HFF-Myc (cell line): Measurements from ENCODE around the gene KCNJ6.

Experiments used
- DNase-seq: peaks from one replicate; pipeline ENCODE4 v3.0.0-alpha.2; 2011; ENCODE audit warnings: low read depth; ENCODE audit errors: extremely low read depth
- H3K4me3 ChIP-seq: replicated peaks from 2 replicates; pipeline ENCODE4 v1.5.1; 2011; ENCODE audit warnings: low read depth, mild to moderate bottlenecking, control low read depth, low read length
- CTCF ChIP-seq: IDR thresholded peaks from 2 replicates; pipeline ENCODE4 v1.5.1; 2012; ENCODE audit warnings: mild to moderate bottlenecking, low read depth, low read length, control low read depth; ENCODE audit errors: missing control alignments

Gene KCNJ6

GRCh38 chr21:37790905-37791304, 125.4 kb downstream of the KCNJ6 start:
- H3K4me3 ChIP-seq = no peak overlapping the region
- TF ChIP-seq CTCF = no peak
- no peak for DNase-seq

- DNase-seq = no peak
- no peak for TF ChIP-seq CTCF
- no peak overlapping the region for H3K4me3 ChIP-seq
These were observed 127.8 kb downstream of the KCNJ6 start for GRCh38 chr21:37788503-37788902.

DNA sequence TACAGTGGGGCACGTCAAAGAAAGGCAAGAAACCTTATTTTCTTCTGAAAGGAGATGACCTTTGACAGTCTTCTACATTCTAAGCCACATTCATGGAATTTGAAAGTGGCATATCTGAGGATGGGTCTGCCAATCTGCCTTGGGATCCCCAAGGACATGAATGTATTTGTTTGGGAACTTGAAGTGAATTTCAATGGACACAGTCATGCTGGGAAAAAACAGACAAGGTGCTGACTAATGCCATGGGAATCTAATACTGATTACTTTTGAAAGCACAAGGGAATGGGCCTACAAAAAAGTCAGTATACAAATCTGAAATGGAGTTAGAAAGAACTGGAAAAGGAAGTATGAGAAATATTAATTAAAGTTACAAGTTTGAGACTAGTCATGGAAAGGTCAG, 128.8 kb downstream of the KCNJ6 start:
- TF ChIP-seq CTCF = no peak
- peak; percentile 9 for DNase-seq
- H3K4me3 ChIP-seq = no peak overlapping the region

DNA sequence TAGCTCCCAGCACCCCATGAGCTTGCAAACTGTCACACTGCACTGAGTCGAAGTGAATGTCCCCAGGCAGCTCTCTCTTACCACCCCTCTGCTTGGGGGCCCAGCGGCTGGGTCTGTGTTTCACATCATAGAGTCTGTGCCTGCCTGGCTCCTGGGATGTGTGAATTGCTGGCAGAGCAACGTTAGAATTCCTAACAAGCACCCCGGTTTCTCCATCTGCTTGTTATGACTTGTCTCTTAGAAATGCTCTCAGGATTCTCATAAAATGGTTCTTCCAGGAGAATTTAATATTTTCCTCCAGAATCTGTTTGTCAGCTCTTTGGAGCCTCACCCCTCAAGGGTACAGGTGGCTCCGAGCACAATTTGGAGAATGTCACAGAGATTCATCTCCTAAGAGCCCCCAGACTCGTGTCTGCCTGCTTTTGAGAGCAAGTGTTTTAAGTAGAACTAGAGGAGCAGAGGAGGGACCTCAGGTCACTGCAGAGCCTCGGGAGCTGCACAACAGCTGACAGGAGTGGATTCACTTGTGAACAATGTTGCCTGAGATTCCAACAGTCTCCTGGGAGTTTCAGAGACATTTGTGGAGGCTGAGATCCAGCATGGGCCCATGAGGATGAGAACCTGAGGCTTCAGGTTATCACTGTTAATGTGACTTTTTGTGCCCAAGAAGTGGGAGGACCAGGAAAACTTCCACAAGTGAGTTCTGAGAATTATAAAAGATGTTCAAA, 131.5 kb downstream of the KCNJ6 start:
- no peak overlapping the region for H3K4me3 ChIP-seq
- DNase-seq = no peak
- no peak for TF ChIP-seq CTCF

GRCh38 chr21:37783016-37783415, 133.2 kb downstream of the KCNJ6 start:
- no peak for TF ChIP-seq CTCF
- H3K4me3 ChIP-seq = no peak overlapping the region
- no peak for DNase-seq

DNA sequence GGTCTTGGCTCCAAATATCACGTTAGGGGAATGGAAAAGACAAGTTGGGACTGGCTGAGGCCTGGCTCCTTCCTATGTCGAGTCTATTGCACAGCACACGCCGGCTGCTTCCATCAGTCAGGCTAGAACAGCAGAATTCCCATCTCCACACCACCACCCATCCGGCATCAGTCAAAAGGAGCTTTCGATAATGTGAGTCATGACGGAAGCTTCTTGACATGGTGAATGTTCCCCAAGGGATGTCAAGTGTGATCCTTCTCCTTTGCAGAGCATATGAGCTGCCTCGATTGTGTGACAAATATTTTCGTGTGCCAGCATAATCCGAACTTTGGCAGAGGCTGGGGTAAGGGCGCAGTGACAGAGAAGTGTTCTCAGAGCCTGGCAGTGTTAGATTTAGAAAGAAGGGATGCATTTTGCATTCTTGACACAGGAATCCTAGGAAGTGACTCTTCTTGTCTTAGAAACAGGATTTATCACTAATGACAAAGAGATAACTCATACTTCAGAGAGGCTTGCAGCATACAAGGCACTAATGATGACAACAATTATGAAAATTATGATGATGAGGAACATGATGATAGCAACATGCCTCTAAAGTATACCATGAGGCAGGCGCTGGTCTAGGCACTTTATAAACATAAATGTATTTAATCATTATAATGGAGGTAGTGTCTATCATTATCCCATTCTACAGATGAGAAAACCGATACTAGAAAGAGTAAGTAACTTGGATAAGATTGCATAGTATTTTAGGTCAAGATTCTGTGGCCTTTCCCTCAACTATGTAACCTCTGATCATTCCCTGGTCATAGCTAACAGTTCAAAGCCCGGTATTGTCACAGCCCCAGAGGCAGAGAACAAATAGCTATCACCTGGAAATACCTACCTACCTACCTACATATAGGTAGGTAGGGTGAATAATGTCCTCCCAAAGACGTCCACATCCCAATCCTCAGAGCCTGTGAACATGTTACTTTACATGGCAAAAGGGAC, 135.0 kb downstream of the KCNJ6 start:
- DNase-seq = no peak
- TF ChIP-seq CTCF = no peak
- H3K4me3 ChIP-seq = no peak overlapping the region
